ENCODE measurements around the gene NFYA. TPM values are rescaled to one million over a fixed set of nuclear protein-coding genes. Genes with fewer than 3 reads are reported as not detected.

The NFYA gene
- total RNA-seq, 1 experiment from 2014 or later = 34.7 TPM

DNA sequence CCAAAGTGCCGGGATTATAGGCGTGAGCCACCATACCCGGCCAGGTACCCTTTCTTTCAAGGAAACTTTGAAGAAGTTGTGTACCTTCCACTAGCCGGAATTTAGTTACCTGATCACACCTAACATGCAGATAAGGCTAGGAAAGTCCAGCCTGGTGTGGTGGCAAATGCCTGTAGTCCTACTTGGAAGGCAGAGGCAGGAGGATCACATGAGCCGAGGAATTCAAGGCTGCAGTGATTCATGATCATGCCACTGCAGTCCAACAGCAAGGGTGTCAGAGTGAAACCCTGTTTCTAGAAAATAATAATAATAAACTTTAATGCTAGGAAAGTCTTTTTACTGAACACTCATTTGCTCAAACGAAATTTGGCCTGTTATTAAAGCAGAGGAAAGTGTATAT is 21.0 kb downstream of the NFYA start:
- ChIA-PET CTCF (interaction anchor here (1.0 kb wide), 1 partner anchor 88 kb away, joined by 3 read pairs; no protein-coding TSS in a partner anchor), POLR2A (no interaction called here)
- no peak for ATAC-seq
- no peaks in the 10 kb centered on the region for H3K4me1 Mint-ChIP-seq
- peaks cover 91% of the 10 kb centered on the region for H3K36me3 Mint-ChIP-seq
- H3K4me3 Mint-ChIP-seq = no peak overlapping the region
- no peak overlapping the region for H3K27ac Mint-ChIP-seq
- DNase-seq (ENCODE audit: low spot score) = no peak
- no peaks in the 10 kb centered on the region for H3K9me3 Mint-ChIP-seq
- no peak for TF ChIP-seq JUN (CRISPR knock-in tag; IDR thresholded peaks at IDR 0.05)
- no peaks in the 10 kb centered on the region for H3K27me3 Mint-ChIP-seq (ENCODE audit: low read depth)

DNA sequence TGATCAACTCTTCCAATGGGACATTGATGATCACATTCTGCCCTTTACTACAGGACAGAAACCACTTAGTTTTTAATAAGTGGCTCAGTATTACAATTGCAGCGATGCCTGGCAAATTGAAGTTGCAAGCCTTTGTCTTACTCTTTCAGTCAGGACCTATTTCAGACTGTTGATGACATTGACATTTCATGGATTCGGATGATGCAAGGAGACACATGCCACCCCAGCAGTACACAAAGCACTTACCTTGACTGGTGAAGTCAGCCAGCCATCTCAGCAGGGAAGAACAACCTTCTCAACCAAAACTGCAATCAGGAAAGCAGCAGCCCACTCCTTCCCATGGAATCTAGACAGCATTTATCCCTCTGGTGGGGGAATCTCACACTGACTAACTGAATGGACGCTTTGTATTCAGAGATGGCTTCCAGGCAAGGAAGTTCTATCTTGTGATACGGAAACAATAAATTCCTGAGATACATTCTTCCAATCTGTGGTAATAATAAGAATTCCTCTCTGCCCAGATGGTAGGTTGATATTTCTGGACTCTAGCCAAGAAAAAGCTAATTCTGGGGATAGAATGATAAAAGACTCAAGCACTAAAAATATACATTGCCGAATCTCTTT is 24.8 kb downstream of the NFYA start:
- POLR2A ChIA-PET = no interaction called here
- TF ChIP-seq ZNF671 (CRISPR knock-in tag; IDR thresholded peaks at IDR 0.05) = no peak
- no peak for TF ChIP-seq ETV6 (CRISPR knock-in tag; IDR thresholded peaks at IDR 0.05)
- TF ChIP-seq, protein P1, sequence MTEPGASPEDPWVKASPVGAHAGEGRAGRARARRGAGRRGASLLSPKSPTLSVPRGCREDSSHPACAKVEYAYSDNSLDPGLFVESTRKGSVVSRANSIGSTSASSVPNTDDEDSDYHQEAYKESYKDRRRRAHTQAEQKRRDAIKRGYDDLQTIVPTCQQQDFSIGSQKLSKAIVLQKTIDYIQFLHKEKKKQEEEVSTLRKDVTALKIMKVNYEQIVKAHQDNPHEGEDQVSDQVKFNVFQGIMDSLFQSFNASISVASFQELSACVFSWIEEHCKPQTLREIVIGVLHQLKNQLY (CRISPR knock-in tag; IDR thresholded peaks at IDR 0.05) = no peak
- TF ChIP-seq, protein P2, sequence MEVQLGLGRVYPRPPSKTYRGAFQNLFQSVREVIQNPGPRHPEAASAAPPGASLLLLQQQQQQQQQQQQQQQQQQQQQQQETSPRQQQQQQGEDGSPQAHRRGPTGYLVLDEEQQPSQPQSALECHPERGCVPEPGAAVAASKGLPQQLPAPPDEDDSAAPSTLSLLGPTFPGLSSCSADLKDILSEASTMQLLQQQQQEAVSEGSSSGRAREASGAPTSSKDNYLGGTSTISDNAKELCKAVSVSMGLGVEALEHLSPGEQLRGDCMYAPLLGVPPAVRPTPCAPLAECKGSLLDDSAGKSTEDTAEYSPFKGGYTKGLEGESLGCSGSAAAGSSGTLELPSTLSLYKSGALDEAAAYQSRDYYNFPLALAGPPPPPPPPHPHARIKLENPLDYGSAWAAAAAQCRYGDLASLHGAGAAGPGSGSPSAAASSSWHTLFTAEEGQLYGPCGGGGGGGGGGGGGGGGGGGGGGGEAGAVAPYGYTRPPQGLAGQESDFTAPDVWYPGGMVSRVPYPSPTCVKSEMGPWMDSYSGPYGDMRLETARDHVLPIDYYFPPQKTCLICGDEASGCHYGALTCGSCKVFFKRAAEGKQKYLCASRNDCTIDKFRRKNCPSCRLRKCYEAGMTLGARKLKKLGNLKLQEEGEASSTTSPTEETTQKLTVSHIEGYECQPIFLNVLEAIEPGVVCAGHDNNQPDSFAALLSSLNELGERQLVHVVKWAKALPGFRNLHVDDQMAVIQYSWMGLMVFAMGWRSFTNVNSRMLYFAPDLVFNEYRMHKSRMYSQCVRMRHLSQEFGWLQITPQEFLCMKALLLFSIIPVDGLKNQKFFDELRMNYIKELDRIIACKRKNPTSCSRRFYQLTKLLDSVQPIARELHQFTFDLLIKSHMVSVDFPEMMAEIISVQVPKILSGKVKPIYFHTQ (CRISPR knock-in tag; IDR thresholded peaks at IDR 0.05) = no peak
- no peak for TF ChIP-seq FOXK1 (CRISPR knock-in tag; IDR thresholded peaks at IDR 0.05)
- TF ChIP-seq ATF1 (CRISPR knock-in tag; IDR thresholded peaks at IDR 0.05) = no peak
- TF ChIP-seq NR2C2 (CRISPR knock-in tag; IDR thresholded peaks at IDR 0.05) = no peak
- TF ChIP-seq, protein P3, sequence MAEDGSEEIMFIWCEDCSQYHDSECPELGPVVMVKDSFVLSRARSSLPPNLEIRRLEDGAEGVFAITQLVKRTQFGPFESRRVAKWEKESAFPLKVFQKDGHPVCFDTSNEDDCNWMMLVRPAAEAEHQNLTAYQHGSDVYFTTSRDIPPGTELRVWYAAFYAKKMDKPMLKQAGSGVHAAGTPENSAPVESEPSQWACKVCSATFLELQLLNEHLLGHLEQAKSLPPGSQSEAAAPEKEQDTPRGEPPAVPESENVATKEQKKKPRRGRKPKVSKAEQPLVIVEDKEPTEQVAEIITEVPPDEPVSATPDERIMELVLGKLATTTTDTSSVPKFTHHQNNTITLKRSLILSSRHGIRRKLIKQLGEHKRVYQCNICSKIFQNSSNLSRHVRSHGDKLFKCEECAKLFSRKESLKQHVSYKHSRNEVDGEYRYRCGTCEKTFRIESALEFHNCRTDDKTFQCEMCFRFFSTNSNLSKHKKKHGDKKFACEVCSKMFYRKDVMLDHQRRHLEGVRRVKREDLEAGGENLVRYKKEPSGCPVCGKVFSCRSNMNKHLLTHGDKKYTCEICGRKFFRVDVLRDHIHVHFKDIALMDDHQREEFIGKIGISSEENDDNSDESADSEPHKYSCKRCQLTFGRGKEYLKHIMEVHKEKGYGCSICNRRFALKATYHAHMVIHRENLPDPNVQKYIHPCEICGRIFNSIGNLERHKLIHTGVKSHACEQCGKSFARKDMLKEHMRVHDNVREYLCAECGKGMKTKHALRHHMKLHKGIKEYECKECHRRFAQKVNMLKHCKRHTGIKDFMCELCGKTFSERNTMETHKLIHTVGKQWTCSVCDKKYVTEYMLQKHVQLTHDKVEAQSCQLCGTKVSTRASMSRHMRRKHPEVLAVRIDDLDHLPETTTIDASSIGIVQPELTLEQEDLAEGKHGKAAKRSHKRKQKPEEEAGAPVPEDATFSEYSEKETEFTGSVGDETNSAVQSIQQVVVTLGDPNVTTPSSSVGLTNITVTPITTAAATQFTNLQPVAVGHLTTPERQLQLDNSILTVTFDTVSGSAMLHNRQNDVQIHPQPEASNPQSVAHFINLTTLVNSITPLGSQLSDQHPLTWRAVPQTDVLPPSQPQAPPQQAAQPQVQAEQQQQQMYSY (CRISPR knock-in tag; IDR thresholded peaks at IDR 0.05) = no peak
- TF ChIP-seq ELF4 (CRISPR knock-in tag; IDR thresholded peaks at IDR 0.05; ENCODE audit: low read depth) = no peak
- no peak for TF ChIP-seq GRHL2 (CRISPR knock-in tag; IDR thresholded peaks at IDR 0.05; ENCODE audit: insufficient replicate concordance, severe bottlenecking)
- no peak for TF ChIP-seq SP1 (CRISPR knock-in tag; conservative IDR thresholded peaks at IDR 0.05)
- TF ChIP-seq, protein P4, sequence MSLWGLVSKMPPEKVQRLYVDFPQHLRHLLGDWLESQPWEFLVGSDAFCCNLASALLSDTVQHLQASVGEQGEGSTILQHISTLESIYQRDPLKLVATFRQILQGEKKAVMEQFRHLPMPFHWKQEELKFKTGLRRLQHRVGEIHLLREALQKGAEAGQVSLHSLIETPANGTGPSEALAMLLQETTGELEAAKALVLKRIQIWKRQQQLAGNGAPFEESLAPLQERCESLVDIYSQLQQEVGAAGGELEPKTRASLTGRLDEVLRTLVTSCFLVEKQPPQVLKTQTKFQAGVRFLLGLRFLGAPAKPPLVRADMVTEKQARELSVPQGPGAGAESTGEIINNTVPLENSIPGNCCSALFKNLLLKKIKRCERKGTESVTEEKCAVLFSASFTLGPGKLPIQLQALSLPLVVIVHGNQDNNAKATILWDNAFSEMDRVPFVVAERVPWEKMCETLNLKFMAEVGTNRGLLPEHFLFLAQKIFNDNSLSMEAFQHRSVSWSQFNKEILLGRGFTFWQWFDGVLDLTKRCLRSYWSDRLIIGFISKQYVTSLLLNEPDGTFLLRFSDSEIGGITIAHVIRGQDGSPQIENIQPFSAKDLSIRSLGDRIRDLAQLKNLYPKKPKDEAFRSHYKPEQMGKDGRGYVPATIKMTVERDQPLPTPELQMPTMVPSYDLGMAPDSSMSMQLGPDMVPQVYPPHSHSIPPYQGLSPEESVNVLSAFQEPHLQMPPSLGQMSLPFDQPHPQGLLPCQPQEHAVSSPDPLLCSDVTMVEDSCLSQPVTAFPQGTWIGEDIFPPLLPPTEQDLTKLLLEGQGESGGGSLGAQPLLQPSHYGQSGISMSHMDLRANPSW (CRISPR knock-in tag; conservative IDR thresholded peaks at IDR 0.05; ENCODE audit: low read depth) = no peak
- no peak for TF ChIP-seq ZNF263 (CRISPR knock-in tag; IDR thresholded peaks at IDR 0.05; ENCODE audit: low read depth)
- peaks cover 73% of the 10 kb centered on the region for H3K36me3 Mint-ChIP-seq
- no peak overlapping the region for H3K27ac Mint-ChIP-seq
- ATAC-seq (no peak), DNase-seq (ENCODE audit: low spot score) (no peak)
- H3K4me1 Mint-ChIP-seq = peaks cover 18% of the 10 kb centered on the region
- H3K9me3 Mint-ChIP-seq = no peaks in the 10 kb centered on the region
- H3K4me3 Mint-ChIP-seq = no peak overlapping the region
- H3K27me3 Mint-ChIP-seq (ENCODE audit: low read depth) = peaks cover 6% of the 10 kb centered on the region; the same call in 1 of the 2 replicates
- CTCF ChIA-PET = no interaction called here

Measured in WTC11 (cell line).